ENCODE results near the gene DNAJA3.

DNA sequence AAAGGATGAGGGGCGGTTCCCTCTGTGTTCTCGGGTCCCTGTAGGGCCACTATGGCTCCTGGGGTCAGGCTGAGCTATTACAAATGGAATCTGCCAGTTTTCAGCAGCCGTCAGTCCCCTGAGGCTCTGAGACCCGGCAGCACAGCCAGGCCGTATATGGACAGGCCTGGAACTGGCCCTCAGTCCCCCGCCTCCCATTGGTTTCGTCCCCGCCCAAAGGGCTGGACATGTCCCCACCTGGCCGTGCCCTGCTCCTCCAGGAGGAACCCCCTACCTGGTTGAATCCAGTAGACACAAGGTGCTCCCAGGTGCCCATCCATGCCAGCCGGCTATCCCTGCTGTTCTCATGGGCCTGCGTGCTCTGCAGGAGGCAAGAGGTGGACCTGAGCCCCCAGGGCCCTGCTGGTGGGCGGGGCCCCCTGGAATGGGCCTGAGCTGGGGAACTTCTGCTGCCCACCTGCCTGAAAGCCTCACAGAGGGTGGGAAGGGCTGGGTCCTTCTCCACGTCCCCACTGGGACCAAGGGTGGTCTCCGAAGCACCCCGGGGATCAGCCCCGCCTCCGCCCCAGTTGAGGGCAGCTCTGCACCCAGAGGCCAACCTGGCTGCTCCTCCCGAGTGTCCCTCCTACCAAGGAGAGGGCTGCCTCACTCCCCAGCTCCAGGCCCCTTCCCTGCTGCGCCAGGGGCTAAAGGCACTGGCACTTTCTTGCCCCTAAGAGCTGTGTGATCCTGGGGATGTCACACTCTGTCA is 37.2 kb upstream of the DNAJA3 start:
- TF ChIP-seq, protein P1, sequence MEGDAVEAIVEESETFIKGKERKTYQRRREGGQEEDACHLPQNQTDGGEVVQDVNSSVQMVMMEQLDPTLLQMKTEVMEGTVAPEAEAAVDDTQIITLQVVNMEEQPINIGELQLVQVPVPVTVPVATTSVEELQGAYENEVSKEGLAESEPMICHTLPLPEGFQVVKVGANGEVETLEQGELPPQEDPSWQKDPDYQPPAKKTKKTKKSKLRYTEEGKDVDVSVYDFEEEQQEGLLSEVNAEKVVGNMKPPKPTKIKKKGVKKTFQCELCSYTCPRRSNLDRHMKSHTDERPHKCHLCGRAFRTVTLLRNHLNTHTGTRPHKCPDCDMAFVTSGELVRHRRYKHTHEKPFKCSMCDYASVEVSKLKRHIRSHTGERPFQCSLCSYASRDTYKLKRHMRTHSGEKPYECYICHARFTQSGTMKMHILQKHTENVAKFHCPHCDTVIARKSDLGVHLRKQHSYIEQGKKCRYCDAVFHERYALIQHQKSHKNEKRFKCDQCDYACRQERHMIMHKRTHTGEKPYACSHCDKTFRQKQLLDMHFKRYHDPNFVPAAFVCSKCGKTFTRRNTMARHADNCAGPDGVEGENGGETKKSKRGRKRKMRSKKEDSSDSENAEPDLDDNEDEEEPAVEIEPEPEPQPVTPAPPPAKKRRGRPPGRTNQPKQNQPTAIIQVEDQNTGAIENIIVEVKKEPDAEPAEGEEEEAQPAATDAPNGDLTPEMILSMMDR (IDR thresholded peaks at IDR 0.05; ENCODE audit: low read depth, low read length), result no peak
- no peak for TF ChIP-seq EZH2phosphoT487 (IDR thresholded peaks at IDR 0.05; ENCODE audit: low read depth)
